GM23338 (cell line): ENCODE results near the gene UFSP1. TPM values are rescaled to one million over a fixed set of nuclear protein-coding genes. Genes with fewer than 3 reads are reported as not detected.

Experiments
- ATAC-seq: fragments of 200-7000 bp; cut with Tn5 transposase; 3 replicates; pipeline ENCODE4 v1.9.1; 2020
- DNase-seq: peaks from one replicate; pipeline ENCODE4 v3.0.0-alpha.2; 2015; ENCODE audit warnings: low spot score
- H2AFZ ChIP-seq: fragments of 200-600 bp; sonication (generic); 2 replicates; pipeline ENCODE4 v1.8.0; 2016; ENCODE audit warnings: antibody characterized with exemption, mild to moderate bottlenecking, moderate library complexity
- H3F3A ChIP-seq: fragments of 200-600 bp; sonication (generic); replicated peaks from 2 replicates; pipeline ENCODE4 v1.8.0; 2017; ENCODE audit warnings: antibody characterized with exemption, mixed run types, low read depth
- H3K27ac ChIP-seq: fragments of 200-600 bp; sonication (generic); 2 replicates; pipeline ENCODE4 v1.6.1; 2016; ENCODE audit warnings: low read depth
- H3K27me3 ChIP-seq: fragments of 200-600 bp; sonication (generic); 2 replicates; pipeline ENCODE4 v1.8.0; 2016; ENCODE audit warnings: mild to moderate bottlenecking, mixed run types, moderate library complexity; ENCODE audit not compliant: insufficient read depth
- H3K36me3 ChIP-seq: fragments of 200-600 bp; sonication (generic); 2 replicates; pipeline ENCODE4 v1.8.0; 2016; ENCODE audit warnings: mild to moderate bottlenecking; ENCODE audit not compliant: insufficient read depth
- H3K4me1 ChIP-seq: fragments of 200-600 bp; sonication (generic); 2 replicates; pipeline ENCODE4 v1.8.0; 2016; ENCODE audit warnings: mild to moderate bottlenecking, moderate library complexity; ENCODE audit not compliant: insufficient read depth
- H3K4me2 ChIP-seq: fragments of 200-600 bp; sonication (generic); 2 replicates; pipeline ENCODE4 v1.7.1; 2017; ENCODE audit warnings: mixed run types
- H3K4me3 ChIP-seq: fragments of 200-600 bp; sonication (generic); 2 replicates; pipeline ENCODE4 v1.6.1; 2016; ENCODE audit warnings: mixed run types
- H3K79me2 ChIP-seq: fragments of 200-600 bp; sonication (generic); replicated peaks from 2 replicates; pipeline ENCODE4 v1.8.0; 2017; ENCODE audit warnings: mild to moderate bottlenecking; ENCODE audit not compliant: insufficient read depth
- H3K9me2 ChIP-seq: fragments of 200-600 bp; sonication (generic); 2 replicates; pipeline ENCODE4 v1.8.0; 2017; ENCODE audit not compliant: insufficient read depth
- H4K20me1 ChIP-seq: fragments of 200-600 bp; sonication (generic); replicated peaks from 2 replicates; pipeline ENCODE4 v1.8.0; 2017; ENCODE audit warnings: mild to moderate bottlenecking; ENCODE audit not compliant: insufficient read depth
- H3K27ac Mint-ChIP-seq: 2 replicates; pipeline ENCODE4 v1.8.0; 2020; ENCODE audit warnings: inconsistent platforms, mild to moderate bottlenecking, moderate library complexity, mixed read lengths
- H3K27me3 Mint-ChIP-seq: 3 replicates; pipeline ENCODE4 v1.8.0; 2022; ENCODE audit warnings: low read depth, mild to moderate bottlenecking, moderate library complexity, mixed read lengths, inconsistent platforms; ENCODE audit not compliant: insufficient read depth, poor library complexity
- H3K36me3 Mint-ChIP-seq: 3 replicates; pipeline ENCODE4 v1.8.0; 2021; ENCODE audit warnings: low read depth, mild to moderate bottlenecking, inconsistent platforms, moderate library complexity, mixed read lengths
- H3K4me1 Mint-ChIP-seq: 3 replicates; pipeline ENCODE4 v1.8.0; 2020; ENCODE audit warnings: mild to moderate bottlenecking, inconsistent platforms, mixed read lengths
- H3K4me3 Mint-ChIP-seq: 3 replicates; pipeline ENCODE4 v1.8.0; 2021; ENCODE audit warnings: moderate library complexity, mild to moderate bottlenecking, inconsistent platforms, mixed read lengths
- H3K9me3 Mint-ChIP-seq: 3 replicates; pipeline ENCODE4 v1.8.0; 2020; ENCODE audit warnings: moderate library complexity, mild to moderate bottlenecking, inconsistent platforms, mixed read lengths
- CREB1 ChIP-seq: fragments of 250-450 bp; sonication (Bioruptor Pico); IDR thresholded peaks from 2 replicates; pipeline ENCODE4 v1.5.0; 2020; ENCODE audit warnings: low read depth, mild to moderate bottlenecking, moderate library complexity
- EZH2 ChIP-seq: fragments of 200-600 bp; sonication (generic); IDR thresholded peaks from one replicate; pipeline ENCODE4 v1.8.0; 2017; ENCODE audit warnings: antibody characterized with exemption, mild to moderate bottlenecking, low read depth; ENCODE audit not compliant: unreplicated experiment
- EZH2phosphoT487 ChIP-seq: fragments of 200-600 bp; sonication (generic); IDR thresholded peaks from one replicate; pipeline ENCODE4 v1.8.1; 2018; ENCODE audit warnings: antibody characterized with exemption; ENCODE audit not compliant: unreplicated experiment
- JUNB ChIP-seq: IDR thresholded peaks from one replicate; pipeline ENCODE4 v1.6.1; 2016; ENCODE audit warnings: antibody characterized with exemption; ENCODE audit not compliant: unreplicated experiment
- NANOG ChIP-seq: IDR thresholded peaks from 2 replicates; pipeline ENCODE4 v1.6.1; 2016; ENCODE audit warnings: antibody characterized with exemption, borderline replicate concordance
- POLR2AphosphoS5 ChIP-seq: IDR thresholded peaks from 2 replicates; pipeline ENCODE4 v1.6.1; 2016; ENCODE audit warnings: antibody characterized with exemption, low read depth
- STAT1 ChIP-seq: IDR thresholded peaks from one replicate; pipeline ENCODE4 v1.6.1; 2016; ENCODE audit warnings: antibody characterized with exemption; ENCODE audit not compliant: unreplicated experiment
- ZNF114 ChIP-seq: fragments of 250-450 bp; sonication (Bioruptor Pico); IDR thresholded peaks from 2 replicates; pipeline ENCODE4 v1.5.0; 2020; ENCODE audit warnings: mild to moderate bottlenecking, moderate library complexity
- ZNF331 ChIP-seq: fragments of 250-450 bp; sonication (Bioruptor Pico); IDR thresholded peaks from 2 replicates; pipeline ENCODE4 v1.5.0; 2020; ENCODE audit warnings: low read depth, mild to moderate bottlenecking, moderate library complexity
- polyA plus RNA-seq: library from polyadenylated mRNA; unstranded; fragments of >200 nt; fragmentation: Nextera tagmentation; extraction: Ambion mirVana; gene quantifications from 2 replicates; pipeline ENCODE4 v1.2.1, GENCODE V29; 2016
- total RNA-seq: library from RNA; depleted of rRNA; stranded (reverse); fragments of >200 nt; shearing (Covaris generic); gene quantifications from 2 replicates; pipeline ENCODE4 v1.2.3, GENCODE V29; 2014
- TF ChIP-seq, protein P1 (sequence below): IDR thresholded peaks from one replicate; pipeline ENCODE4 v1.6.1; 2018; ENCODE audit warnings: antibody characterized with exemption; ENCODE audit not compliant: unreplicated experiment
- TF ChIP-seq, protein P2 (sequence below): IDR thresholded peaks from 2 replicates; pipeline ENCODE4 v1.6.1; 2016; ENCODE audit warnings: antibody characterized with exemption
- TF ChIP-seq, protein P3 (sequence below): fragments of 250-450 bp; sonication (Bioruptor Pico); IDR thresholded peaks from 2 replicates; pipeline ENCODE4 v1.5.0; 2020; ENCODE audit warnings: mild to moderate bottlenecking, moderate library complexity
- TF ChIP-seq, protein P4 (sequence below), 2 experiments: fragments of 200-600 bp in 1 of 2; sonication (generic) in 1 of 2; conservative IDR thresholded peaks; 2 replicates each; pipeline versions ENCODE4 v1.5.1 to v1.6.1; 2016 to 2017; ENCODE audit warnings: antibody characterized with exemption in 2 of 2, low read depth in 2 of 2, mild to moderate bottlenecking in 2 of 2, moderate library complexity in 1 of 2

The UFSP1 gene
- total and polyA plus RNA-seq, 2 experiments from 2014 or later: 2.0 to 11.8 TPM

DNA sequence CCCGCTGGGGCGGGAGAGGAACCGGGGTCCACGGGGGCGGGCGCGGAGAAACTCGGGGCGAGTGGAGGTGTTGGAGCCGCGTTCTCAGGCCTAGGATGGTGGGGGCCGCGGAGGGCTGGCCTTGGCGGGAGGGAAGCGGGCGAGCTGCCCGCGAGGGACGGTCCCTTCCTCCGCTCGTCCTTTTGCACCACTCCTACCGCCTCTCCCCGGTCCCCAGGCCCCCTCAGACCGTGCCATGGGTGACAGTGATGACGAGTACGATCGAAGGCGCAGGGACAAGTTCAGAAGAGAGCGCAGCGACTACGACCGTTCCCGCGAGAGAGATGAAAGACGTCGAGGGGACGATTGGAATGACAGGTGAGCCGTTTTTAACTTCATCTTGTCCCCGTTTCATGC, 14.2 kb downstream of the UFSP1 start:
- Histone ChIP-seq H3K4me3 (peak overlapping the region; percentile 98), H3K4me2 (peak overlapping the region; percentile 100), H3K4me1 (peaks cover 8% of the 10 kb centered on the region), H3K36me3 (peaks cover 42% of the 10 kb centered on the region), H4K20me1 (peaks cover 48% of the 10 kb centered on the region), H2AFZ (0 out of 2 replicates have a peak overlapping the region, but pooled peaks have one; percentile 84), H3K9me2 (no peaks in the 10 kb centered on the region), H3K27me3 (no peaks in the 10 kb centered on the region), H3K27ac (peak overlapping the region; percentile 98), H3K79me2 (peaks cover 53% of the 10 kb centered on the region), H3F3A (peaks cover 26% of the 10 kb centered on the region)
- Mint-ChIP-seq H3K27ac (peak overlapping the region; percentile 99), H3K4me1 (peaks cover 28% of the 10 kb centered on the region), H3K9me3 (peaks cover 3% of the 10 kb centered on the region), H3K27me3 (peaks cover 31% of the 10 kb centered on the region), H3K4me3 (peak overlapping the region; percentile 100), H3K36me3 (peaks cover 92% of the 10 kb centered on the region)
- ATAC-seq: peak; percentile 22
- TF ChIP-seq EZH2 (no peak), ZNF114 (CRISPR knock-in tag) (no peak), ZNF331 (CRISPR knock-in tag) (no peak), CREB1 (CRISPR knock-in tag) (no peak), NANOG (no peak), EZH2phosphoT487 (no peak), JUNB (no peak), POLR2AphosphoS5 (no peak), STAT1 (no peak)
- TF ChIP-seq, protein P1, sequence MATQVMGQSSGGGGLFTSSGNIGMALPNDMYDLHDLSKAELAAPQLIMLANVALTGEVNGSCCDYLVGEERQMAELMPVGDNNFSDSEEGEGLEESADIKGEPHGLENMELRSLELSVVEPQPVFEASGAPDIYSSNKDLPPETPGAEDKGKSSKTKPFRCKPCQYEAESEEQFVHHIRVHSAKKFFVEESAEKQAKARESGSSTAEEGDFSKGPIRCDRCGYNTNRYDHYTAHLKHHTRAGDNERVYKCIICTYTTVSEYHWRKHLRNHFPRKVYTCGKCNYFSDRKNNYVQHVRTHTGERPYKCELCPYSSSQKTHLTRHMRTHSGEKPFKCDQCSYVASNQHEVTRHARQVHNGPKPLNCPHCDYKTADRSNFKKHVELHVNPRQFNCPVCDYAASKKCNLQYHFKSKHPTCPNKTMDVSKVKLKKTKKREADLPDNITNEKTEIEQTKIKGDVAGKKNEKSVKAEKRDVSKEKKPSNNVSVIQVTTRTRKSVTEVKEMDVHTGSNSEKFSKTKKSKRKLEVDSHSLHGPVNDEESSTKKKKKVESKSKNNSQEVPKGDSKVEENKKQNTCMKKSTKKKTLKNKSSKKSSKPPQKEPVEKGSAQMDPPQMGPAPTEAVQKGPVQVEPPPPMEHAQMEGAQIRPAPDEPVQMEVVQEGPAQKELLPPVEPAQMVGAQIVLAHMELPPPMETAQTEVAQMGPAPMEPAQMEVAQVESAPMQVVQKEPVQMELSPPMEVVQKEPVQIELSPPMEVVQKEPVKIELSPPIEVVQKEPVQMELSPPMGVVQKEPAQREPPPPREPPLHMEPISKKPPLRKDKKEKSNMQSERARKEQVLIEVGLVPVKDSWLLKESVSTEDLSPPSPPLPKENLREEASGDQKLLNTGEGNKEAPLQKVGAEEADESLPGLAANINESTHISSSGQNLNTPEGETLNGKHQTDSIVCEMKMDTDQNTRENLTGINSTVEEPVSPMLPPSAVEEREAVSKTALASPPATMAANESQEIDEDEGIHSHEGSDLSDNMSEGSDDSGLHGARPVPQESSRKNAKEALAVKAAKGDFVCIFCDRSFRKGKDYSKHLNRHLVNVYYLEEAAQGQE: no peak
- TF ChIP-seq, protein P2, sequence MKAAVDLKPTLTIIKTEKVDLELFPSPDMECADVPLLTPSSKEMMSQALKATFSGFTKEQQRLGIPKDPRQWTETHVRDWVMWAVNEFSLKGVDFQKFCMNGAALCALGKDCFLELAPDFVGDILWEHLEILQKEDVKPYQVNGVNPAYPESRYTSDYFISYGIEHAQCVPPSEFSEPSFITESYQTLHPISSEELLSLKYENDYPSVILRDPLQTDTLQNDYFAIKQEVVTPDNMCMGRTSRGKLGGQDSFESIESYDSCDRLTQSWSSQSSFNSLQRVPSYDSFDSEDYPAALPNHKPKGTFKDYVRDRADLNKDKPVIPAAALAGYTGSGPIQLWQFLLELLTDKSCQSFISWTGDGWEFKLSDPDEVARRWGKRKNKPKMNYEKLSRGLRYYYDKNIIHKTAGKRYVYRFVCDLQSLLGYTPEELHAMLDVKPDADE: no peak
- TF ChIP-seq, protein P3, sequence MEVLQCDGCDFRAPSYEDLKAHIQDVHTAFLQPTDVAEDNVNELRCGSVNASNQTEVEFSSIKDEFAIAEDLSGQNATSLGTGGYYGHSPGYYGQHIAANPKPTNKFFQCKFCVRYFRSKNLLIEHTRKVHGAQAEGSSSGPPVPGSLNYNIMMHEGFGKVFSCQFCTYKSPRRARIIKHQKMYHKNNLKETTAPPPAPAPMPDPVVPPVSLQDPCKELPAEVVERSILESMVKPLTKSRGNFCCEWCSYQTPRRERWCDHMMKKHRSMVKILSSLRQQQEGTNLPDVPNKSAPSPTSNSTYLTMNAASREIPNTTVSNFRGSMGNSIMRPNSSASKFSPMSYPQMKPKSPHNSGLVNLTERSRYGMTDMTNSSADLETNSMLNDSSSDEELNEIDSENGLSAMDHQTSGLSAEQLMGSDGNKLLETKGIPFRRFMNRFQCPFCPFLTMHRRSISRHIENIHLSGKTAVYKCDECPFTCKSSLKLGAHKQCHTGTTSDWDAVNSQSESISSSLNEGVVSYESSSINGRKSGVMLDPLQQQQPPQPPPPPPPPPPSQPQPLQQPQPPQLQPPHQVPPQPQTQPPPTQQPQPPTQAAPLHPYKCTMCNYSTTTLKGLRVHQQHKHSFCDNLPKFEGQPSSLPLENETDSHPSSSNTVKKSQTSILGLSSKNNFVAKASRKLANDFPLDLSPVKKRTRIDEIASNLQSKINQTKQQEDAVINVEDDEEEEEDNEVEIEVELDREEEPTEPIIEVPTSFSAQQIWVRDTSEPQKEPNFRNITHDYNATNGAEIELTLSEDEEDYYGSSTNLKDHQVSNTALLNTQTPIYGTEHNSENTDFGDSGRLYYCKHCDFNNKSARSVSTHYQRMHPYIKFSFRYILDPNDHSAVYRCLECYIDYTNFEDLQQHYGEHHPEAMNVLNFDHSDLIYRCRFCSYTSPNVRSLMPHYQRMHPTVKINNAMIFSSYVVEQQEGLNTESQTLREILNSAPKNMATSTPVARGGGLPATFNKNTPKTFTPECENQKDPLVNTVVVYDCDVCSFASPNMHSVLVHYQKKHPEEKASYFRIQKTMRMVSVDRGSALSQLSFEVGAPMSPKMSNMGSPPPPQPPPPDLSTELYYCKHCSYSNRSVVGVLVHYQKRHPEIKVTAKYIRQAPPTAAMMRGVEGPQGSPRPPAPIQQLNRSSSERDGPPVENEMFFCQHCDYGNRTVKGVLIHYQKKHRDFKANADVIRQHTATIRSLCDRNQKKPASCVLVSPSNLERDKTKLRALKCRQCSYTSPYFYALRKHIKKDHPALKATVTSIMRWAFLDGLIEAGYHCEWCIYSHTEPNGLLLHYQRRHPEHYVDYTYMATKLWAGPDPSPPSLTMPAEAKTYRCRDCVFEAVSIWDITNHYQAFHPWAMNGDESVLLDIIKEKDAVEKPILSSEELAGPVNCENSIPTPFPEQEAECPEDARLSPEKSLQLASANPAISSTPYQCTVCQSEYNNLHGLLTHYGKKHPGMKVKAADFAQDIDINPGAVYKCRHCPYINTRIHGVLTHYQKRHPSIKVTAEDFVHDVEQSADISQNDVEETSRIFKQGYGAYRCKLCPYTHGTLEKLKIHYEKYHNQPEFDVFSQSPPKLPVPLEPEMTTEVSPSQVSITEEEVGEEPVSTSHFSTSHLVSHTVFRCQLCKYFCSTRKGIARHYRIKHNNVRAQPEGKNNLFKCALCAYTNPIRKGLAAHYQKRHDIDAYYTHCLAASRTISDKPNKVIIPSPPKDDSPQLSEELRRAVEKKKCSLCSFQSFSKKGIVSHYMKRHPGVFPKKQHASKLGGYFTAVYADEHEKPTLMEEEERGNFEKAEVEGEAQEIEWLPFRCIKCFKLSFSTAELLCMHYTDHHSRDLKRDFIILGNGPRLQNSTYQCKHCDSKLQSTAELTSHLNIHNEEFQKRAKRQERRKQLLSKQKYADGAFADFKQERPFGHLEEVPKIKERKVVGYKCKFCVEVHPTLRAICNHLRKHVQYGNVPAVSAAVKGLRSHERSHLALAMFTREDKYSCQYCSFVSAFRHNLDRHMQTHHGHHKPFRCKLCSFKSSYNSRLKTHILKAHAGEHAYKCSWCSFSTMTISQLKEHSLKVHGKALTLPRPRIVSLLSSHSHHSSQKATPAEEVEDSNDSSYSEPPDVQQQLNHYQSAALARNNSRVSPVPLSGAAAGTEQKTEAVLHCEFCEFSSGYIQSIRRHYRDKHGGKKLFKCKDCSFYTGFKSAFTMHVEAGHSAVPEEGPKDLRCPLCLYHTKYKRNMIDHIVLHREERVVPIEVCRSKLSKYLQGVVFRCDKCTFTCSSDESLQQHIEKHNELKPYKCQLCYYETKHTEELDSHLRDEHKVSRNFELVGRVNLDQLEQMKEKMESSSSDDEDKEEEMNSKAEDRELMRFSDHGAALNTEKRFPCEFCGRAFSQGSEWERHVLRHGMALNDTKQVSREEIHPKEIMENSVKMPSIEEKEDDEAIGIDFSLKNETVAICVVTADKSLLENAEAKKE: no peak
- TF ChIP-seq, protein P4, sequence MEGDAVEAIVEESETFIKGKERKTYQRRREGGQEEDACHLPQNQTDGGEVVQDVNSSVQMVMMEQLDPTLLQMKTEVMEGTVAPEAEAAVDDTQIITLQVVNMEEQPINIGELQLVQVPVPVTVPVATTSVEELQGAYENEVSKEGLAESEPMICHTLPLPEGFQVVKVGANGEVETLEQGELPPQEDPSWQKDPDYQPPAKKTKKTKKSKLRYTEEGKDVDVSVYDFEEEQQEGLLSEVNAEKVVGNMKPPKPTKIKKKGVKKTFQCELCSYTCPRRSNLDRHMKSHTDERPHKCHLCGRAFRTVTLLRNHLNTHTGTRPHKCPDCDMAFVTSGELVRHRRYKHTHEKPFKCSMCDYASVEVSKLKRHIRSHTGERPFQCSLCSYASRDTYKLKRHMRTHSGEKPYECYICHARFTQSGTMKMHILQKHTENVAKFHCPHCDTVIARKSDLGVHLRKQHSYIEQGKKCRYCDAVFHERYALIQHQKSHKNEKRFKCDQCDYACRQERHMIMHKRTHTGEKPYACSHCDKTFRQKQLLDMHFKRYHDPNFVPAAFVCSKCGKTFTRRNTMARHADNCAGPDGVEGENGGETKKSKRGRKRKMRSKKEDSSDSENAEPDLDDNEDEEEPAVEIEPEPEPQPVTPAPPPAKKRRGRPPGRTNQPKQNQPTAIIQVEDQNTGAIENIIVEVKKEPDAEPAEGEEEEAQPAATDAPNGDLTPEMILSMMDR (conservative IDR thresholded peaks at IDR 0.05; ENCODE audit: low read depth in 2 of 2): no peak
- DNase-seq: peak; percentile 59
